GM21515 (cell line): Measurements from ENCODE around the gene CFAP298.

Experiments
- ATAC-seq: cut with Tn5 transposase; IDR thresholded peaks from one replicate; pipeline ENCODE4 v1.9.1; 2021; ENCODE audit not compliant: unreplicated experiment

Gene CFAP298

DNA sequence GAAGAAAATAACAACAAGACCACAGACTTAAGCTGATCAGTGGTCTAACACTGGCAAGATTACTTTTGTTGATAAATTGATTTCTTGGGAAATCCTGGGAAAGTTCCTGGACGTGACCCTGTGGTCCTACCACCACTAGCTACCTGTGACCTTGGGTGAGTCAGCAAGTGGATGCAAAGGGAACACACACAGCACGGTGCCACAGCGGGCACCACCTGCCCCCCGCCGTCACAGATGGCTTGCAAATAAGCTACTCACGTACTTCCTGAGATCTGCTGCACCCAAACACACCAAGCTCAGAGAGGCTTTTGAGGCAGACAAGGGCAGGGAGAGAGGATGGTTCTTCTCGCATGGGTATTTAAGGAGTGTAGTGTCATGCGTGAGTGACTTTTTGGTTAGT lies 12.7 kb downstream of the CFAP298 start:
- no peak for ATAC-seq

GRCh38 chr21:32599091-32599490 lies 13.1 kb downstream of the CFAP298 start:
- ATAC-seq = no peak

GRCh38 chr21:32597205-32597604 lies 15.0 kb downstream of the CFAP298 start:
- no peak for ATAC-seq

DNA sequence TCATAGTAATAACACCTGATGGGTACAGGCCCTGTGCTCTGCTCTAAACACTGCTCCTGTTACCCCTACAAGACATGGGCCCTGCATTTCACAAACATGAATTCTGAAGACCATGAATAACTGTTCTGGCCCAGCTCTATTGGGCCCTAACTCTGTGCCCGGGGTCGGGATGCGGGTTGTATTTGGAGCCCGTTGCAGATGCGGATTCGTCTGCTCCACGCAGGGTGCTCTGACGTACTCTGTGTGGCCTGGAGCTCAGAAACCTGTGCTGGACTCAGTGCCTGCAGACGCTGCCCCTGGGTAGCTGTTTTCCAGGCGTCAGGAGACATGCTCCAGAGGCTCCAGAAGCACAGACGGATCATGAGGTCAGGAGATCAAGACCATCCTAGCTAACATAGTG lies 16.7 kb downstream of the CFAP298 start:
- no peak for ATAC-seq

DNA sequence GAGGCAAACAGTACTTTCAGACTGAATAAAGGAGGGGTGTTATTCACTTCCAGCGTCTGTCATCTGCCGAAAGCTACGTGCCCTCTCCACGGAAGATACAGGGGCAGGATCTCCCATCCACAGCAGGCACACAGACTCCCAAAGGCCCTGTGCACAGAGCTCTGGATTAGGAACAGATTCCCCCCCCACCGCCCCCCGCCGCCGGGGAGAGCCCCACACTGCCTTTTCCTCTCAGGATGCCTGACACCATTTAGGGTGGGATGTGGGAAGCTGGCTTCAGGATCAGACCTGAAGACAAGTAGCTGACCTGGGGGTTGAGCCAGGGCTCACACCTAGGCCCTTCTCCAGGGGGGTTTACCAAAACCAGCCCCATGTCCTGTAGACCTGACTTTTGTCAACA lies 18.5 kb downstream of the CFAP298 start:
- ATAC-seq = no peak

GRCh38 chr21:32592929-32593502 lies 19.2 kb downstream of the CFAP298 start:
- no peak for ATAC-seq

GRCh38 chr21:32590130-32590529 lies 22.0 kb downstream of the CFAP298 start:
- ATAC-seq = no peak

DNA sequence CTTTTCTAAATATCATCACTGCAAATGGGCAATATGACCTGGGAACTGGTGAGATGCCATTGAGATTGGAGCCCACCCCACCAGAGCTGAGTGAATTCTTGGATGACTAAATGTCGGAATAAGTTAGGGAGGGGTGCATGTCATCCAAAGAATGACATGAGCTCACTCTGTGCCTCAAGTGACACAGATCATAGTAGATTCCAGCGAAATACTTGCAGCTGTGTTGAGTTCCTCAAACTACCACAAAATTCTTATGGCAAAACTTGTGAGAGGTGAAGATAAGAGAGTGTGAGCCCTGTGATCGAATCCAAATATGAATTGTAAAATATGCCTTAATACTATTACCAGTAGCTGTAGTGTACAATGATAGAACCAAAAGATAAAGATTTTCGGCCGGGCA lies 24.5 kb downstream of the CFAP298 start:
- ATAC-seq = no peak

DNA sequence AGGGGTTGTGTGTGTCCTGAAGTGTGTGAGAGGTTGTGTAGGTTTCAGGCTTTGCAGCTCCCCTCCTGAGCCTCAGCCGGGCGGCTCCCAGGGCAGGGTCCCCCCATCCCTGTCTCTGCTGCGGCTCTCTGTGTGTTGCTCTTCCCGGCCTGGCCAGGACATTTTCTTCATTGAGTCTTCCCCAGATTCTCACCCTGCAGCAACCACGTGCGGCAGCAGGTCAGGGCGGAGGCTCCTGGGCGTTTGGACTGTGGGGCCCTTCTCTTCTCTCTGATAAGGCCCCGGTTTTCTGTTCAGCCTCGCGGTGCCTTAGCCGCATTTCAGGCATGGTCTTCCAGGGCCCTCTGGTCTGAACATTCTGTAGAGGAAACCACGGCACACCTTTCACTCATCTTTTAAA lies 25.1 kb downstream of the CFAP298 start:
- no peak for ATAC-seq

DNA sequence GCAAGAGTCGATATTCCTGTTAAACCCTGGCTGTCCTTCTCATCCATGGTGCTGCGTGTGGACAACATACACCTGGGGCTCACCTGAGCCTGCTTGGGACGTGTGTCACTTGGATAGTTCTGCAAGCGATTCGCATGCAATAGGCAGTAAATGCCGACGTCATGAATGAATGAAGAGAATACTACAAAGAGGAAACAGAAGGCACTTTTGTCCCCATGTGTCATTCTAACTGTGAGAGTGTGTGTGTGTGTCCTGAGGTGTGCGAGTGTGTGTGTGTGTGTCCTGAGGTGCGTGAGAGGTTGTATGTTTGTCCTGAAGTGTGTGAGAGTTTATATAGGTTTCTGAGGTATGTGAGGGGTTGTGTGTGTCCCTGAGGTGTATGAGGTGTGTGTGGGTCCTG lies 26.2 kb downstream of the CFAP298 start:
- ATAC-seq = no peak

- ATAC-seq = no peak
These were observed 27.0 kb downstream of the CFAP298 start, which contains the start of gene TCP10L for GRCh38 chr21:32585042-32585710. TSS of gene TCP10L (minus strand) at chr21:32585523. CDS start at chr21:32584304, 1,219 bp downstream.

- ATAC-seq = no peak
These were observed 27.7 kb downstream of the CFAP298 start for GRCh38 chr21:32584472-32584871.

- no peak for ATAC-seq
These were observed 30.4 kb downstream of the CFAP298 start for GRCh38 chr21:32581732-32582131.

GRCh38 chr21:32580949-32581348 lies 31.2 kb downstream of the CFAP298 start:
- no peak for ATAC-seq

GRCh38 chr21:32578107-32578691 lies 34.0 kb downstream of the CFAP298 start:
- ATAC-seq = no peak

DNA sequence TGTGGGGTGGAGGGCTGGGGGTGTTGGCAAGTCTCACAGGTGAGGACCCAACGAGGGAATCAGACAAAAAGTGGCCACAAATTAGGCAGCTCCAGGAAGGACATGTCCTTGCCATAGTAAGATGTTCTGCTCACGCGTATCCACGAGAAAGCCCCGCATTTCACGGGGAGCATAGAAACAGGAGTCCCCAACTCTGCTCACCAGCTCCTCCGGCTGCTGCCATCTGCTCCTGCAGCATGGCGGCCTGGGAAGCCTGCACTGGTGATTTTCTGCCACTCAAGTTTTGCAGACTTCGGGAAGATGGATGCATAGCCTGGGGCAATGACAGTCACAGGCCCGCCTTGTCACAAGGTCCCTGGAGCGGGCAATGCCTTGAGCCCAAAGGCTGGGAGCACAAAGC lies 36.2 kb downstream of the CFAP298 start:
- no peak for ATAC-seq

- ATAC-seq = no peak
These were observed 36.9 kb downstream of the CFAP298 start for GRCh38 chr21:32574946-32575925.

DNA sequence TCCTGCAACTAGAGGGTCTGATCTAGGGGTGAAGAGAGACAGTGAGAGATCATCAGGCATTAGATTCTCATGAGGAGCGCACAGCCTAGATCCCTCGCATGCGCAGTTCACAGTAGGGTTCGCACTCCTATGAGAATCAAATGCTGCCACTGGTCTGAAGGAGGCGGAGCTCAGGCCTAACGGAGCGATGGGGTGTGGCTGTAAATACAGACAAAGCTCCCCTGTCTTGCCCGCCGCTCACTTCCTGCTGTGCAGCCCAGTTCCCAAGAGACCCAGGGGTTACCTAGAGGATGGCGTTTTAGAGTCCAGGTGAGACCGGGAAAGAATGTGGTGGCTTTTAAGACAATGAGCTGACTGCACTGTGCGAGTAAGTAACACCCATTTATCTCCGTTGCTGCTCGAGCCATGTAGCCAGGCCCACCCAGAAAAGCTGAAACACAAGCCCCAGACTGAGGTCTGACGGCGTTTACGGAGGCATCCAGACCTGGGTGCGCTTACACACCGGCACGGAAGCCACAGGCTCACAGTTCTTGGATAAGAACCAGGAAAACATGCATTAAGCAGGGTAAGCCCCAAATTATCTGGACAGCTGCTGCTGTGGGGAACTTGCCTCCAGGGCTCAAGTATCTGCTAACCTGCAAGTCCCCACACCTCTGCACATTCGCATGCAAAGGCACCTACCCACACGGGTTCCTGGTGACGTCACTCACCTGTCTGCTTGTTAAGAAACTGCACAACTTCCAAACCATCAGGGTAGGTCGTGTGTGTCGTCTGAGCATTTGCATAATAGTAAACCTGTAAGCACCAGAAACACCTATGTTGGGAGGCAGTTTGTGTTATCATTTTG lies 39.4 kb downstream of the CFAP298 start:
- no peak for ATAC-seq

DNA sequence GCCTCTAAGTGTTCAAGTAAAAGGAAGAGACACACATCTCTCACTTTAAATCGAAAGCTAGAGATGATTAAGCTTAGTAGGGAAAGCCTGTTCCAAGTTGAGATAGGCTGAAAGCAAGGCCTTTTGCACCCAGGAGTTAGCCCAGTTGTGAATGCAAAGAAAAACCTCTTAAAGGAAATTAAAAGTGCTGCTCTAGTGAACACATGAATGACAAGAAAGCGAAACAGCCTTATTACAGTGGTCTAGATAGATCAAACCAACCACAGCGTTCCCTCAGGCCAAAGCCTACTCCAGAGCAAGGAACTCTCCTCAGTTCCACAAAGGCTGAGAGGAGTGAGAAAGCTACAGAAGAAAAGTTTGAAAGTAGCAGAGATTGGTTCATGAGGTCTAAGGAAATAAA lies 41.7 kb downstream of the CFAP298 start:
- ATAC-seq = no peak
